ENCODE results near the gene PRR3.
"Not testable (repeated sequence)": the region's sequence is repeated elsewhere in the genome, so short reads cannot be mapped to it uniquely, and the experiment has no call there.

The PRR3 gene

GRCh38 chr6:30556906-30557682, at the start of gene PRR3:
Gene PRR3 (plus strand): TSS chr6:30557295. CDS start chr6:30557345, 50 bp downstream.
- DNase-seq = peak; percentile 74

GRCh38 chr6:30507849-30508827, 49.0 kb upstream of the PRR3 start:
- DNase-seq = no peak

GRCh38 chr6:30508890-30509736, 48.0 kb upstream of the PRR3 start:
- DNase-seq = peak; percentile 91

GRCh38 chr6:30510419-30511168, 46.5 kb upstream of the PRR3 start:
- DNase-seq = no peak

- DNase-seq = no peak
Observed at GRCh38 chr6:30511169-30511546, 45.9 kb upstream of the PRR3 start.

- no peak for DNase-seq
Observed at GRCh38 chr6:30513451-30513850, 43.6 kb upstream of the PRR3 start.

- DNase-seq = no peak
Observed at GRCh38 chr6:30515106-30515505, 42.0 kb upstream of the PRR3 start.

- DNase-seq = peak; percentile 100
Observed at GRCh38 chr6:30515944-30516753, 40.9 kb upstream of the PRR3 start.

GRCh38 chr6:30516754-30517076, 40.4 kb upstream of the PRR3 start:
- DNase-seq = not testable (repeated sequence)

- DNase-seq = not testable (repeated sequence)
Observed at GRCh38 chr6:30517767-30518504, 39.2 kb upstream of the PRR3 start.

- not testable (repeated sequence) for DNase-seq
Observed at GRCh38 chr6:30518505-30519145, 38.5 kb upstream of the PRR3 start.

GRCh38 chr6:30520522-30520921, 36.6 kb upstream of the PRR3 start:
- no peak for DNase-seq

- DNase-seq = not testable (repeated sequence)
Observed at GRCh38 chr6:30521082-30521481, 36.0 kb upstream of the PRR3 start.

GRCh38 chr6:30521952-30522351, 35.1 kb upstream of the PRR3 start:
- DNase-seq = not testable (repeated sequence)

- not testable (repeated sequence) for DNase-seq
Observed at GRCh38 chr6:30526444-30526843, 30.7 kb upstream of the PRR3 start.

GRCh38 chr6:30529349-30529875, 27.7 kb upstream of the PRR3 start:
- DNase-seq = peak; percentile 26

GRCh38 chr6:30530014-30530413, 27.1 kb upstream of the PRR3 start:
- DNase-seq = peak; percentile 28

GRCh38 chr6:30533460-30534294, 23.4 kb upstream of the PRR3 start:
- no peak for DNase-seq

GRCh38 chr6:30537931-30538330, 19.2 kb upstream of the PRR3 start:
- DNase-seq = no peak

Data from GF-D8 (cell line).